ENCODE results near the gene PGAM5. TPM values are rescaled to one million over a fixed set of nuclear protein-coding genes. Genes with fewer than 3 reads are reported as not detected.
A peak's percentile ranks its signal among the peaks of the same experiment; 100 is the strongest.
"Not testable (repeated sequence)": the region's sequence is repeated elsewhere in the genome, so short reads cannot be mapped to it uniquely, and the experiment has no call there.

Gene PGAM5
- total RNA-seq, 3 donors from 2014 or later, result 128 to 170 (median 147) TPM

GRCh38 chr12:132740313-132740646, 29.6 kb downstream of the PGAM5 start:
- Mint-ChIP-seq H3K27me3 (ENCODE audit: low read depth) (no peaks in the 10 kb centered on the region), H3K9me3 (no peaks in the 10 kb centered on the region), H3K36me3 (ENCODE audit: insufficient read depth) (peaks cover 61% of the 10 kb centered on the region), H3K4me3 (no peak overlapping the region), H3K4me1 (ENCODE audit: low read depth) (peaks cover 7% of the 10 kb centered on the region)
- ATAC-seq (no peak), DNase-seq (no peak)

- H3K4me1 Mint-ChIP-seq (ENCODE audit: low read depth), result peaks cover 7% of the 10 kb centered on the region
- H3K4me3 Mint-ChIP-seq, result no peak overlapping the region
- no peak for DNase-seq
- H3K9me3 Mint-ChIP-seq, result no peaks in the 10 kb centered on the region
- ATAC-seq, result no peak
- H3K27me3 Mint-ChIP-seq (ENCODE audit: low read depth), result no peaks in the 10 kb centered on the region
- peaks cover 61% of the 10 kb centered on the region for H3K36me3 Mint-ChIP-seq (ENCODE audit: insufficient read depth)
Observed at GRCh38 chr12:132740652-132741051, 30.0 kb downstream of the PGAM5 start.

- Mint-ChIP-seq H3K9me3 (no peaks in the 10 kb centered on the region), H3K36me3 (ENCODE audit: insufficient read depth) (peaks cover 64% of the 10 kb centered on the region), H3K4me1 (ENCODE audit: low read depth) (peaks cover 7% of the 10 kb centered on the region), H3K27me3 (ENCODE audit: low read depth) (no peaks in the 10 kb centered on the region), H3K4me3 (no peak overlapping the region)
- ATAC-seq (no peak), DNase-seq (no peak)
Observed at GRCh38 chr12:132741620-132742019, 31.0 kb downstream of the PGAM5 start.

- H3K27me3 Mint-ChIP-seq (ENCODE audit: low read depth), result no peaks in the 10 kb centered on the region
- peaks cover 69% of the 10 kb centered on the region for H3K36me3 Mint-ChIP-seq (ENCODE audit: insufficient read depth)
- H3K4me3 Mint-ChIP-seq, result no peak overlapping the region
- ATAC-seq, result no peak
- no peak for DNase-seq
- no peaks in the 10 kb centered on the region for H3K9me3 Mint-ChIP-seq
- peaks cover 7% of the 10 kb centered on the region for H3K4me1 Mint-ChIP-seq (ENCODE audit: low read depth)
Observed at GRCh38 chr12:132743831-132744230, 33.2 kb downstream of the PGAM5 start.

- ATAC-seq, result no peak
- Mint-ChIP-seq H3K4me3 (no peak overlapping the region), H3K36me3 (ENCODE audit: insufficient read depth) (peaks cover 58% of the 10 kb centered on the region), H3K9me3 (no peaks in the 10 kb centered on the region), H3K4me1 (ENCODE audit: low read depth) (peaks cover 7% of the 10 kb centered on the region), H3K27me3 (ENCODE audit: low read depth) (no peaks in the 10 kb centered on the region)
- DNase-seq, result no peak
Observed at GRCh38 chr12:132746613-132747012, 36.0 kb downstream of the PGAM5 start.

- peaks cover 5% of the 10 kb centered on the region for H3K4me1 Mint-ChIP-seq (ENCODE audit: low read depth)
- H3K27me3 Mint-ChIP-seq (ENCODE audit: low read depth), result no peaks in the 10 kb centered on the region
- H3K36me3 Mint-ChIP-seq (ENCODE audit: insufficient read depth), result peaks cover 50% of the 10 kb centered on the region
- ATAC-seq (no peak), DNase-seq (no peak)
- H3K9me3 Mint-ChIP-seq, result no peaks in the 10 kb centered on the region
- H3K4me3 Mint-ChIP-seq, result no peak overlapping the region
Observed at GRCh38 chr12:132747395-132747794, 36.8 kb downstream of the PGAM5 start.

GRCh38 chr12:132747896-132748295, 37.3 kb downstream of the PGAM5 start:
- H3K4me3 Mint-ChIP-seq, result no peak overlapping the region
- DNase-seq (no peak), ATAC-seq (no peak)
- H3K27me3 Mint-ChIP-seq (ENCODE audit: low read depth), result no peaks in the 10 kb centered on the region
- peaks cover 45% of the 10 kb centered on the region for H3K36me3 Mint-ChIP-seq (ENCODE audit: insufficient read depth)
- H3K9me3 Mint-ChIP-seq, result no peaks in the 10 kb centered on the region
- no peaks in the 10 kb centered on the region for H3K4me1 Mint-ChIP-seq (ENCODE audit: low read depth)

- ATAC-seq (no peak), DNase-seq (no peak)
- Mint-ChIP-seq H3K4me3 (no peak overlapping the region), H3K4me1 (ENCODE audit: low read depth) (no peaks in the 10 kb centered on the region), H3K9me3 (no peaks in the 10 kb centered on the region), H3K27me3 (ENCODE audit: low read depth) (no peaks in the 10 kb centered on the region), H3K36me3 (ENCODE audit: insufficient read depth) (peaks cover 44% of the 10 kb centered on the region)
Observed at GRCh38 chr12:132748319-132748718, 37.7 kb downstream of the PGAM5 start.

- DNase-seq; ATAC-seq; H3K4me1 Mint-ChIP-seq (ENCODE audit: low read depth); H3K4me3 Mint-ChIP-seq; H3K27me3 Mint-ChIP-seq (ENCODE audit: low read depth); H3K9me3 Mint-ChIP-seq: not testable (repeated sequence)
- H3K36me3 Mint-ChIP-seq (ENCODE audit: insufficient read depth), result peaks cover 19% of the 10 kb centered on the region
Observed at GRCh38 chr12:132753670-132754069, 43.0 kb downstream of the PGAM5 start.

GRCh38 chr12:132754160-132754932, 43.7 kb downstream of the PGAM5 start:
- H3K9me3 Mint-ChIP-seq, result no peaks in the 10 kb centered on the region
- H3K36me3 Mint-ChIP-seq (ENCODE audit: insufficient read depth), result peaks cover 22% of the 10 kb centered on the region
- H3K27me3 Mint-ChIP-seq (ENCODE audit: low read depth), result no peaks in the 10 kb centered on the region
- H3K4me1 Mint-ChIP-seq (ENCODE audit: low read depth), result peaks cover 4% of the 10 kb centered on the region
- no peak for ATAC-seq
- no peak for DNase-seq
- no peak overlapping the region for H3K4me3 Mint-ChIP-seq

- not testable (repeated sequence) for ATAC-seq; H3K4me3 Mint-ChIP-seq; DNase-seq; H3K9me3 Mint-ChIP-seq; H3K27me3 Mint-ChIP-seq (ENCODE audit: low read depth)
- H3K36me3 Mint-ChIP-seq (ENCODE audit: insufficient read depth), result peaks cover 20% of the 10 kb centered on the region
- H3K4me1 Mint-ChIP-seq (ENCODE audit: low read depth), result peaks cover 22% of the 10 kb centered on the region
Observed at GRCh38 chr12:132758825-132759224, 48.2 kb downstream of the PGAM5 start.

GRCh38 chr12:132759359-132759758, 48.7 kb downstream of the PGAM5 start:
- Mint-ChIP-seq H3K36me3 (ENCODE audit: insufficient read depth) (peaks cover 18% of the 10 kb centered on the region), H3K4me1 (ENCODE audit: low read depth) (peaks cover 22% of the 10 kb centered on the region), H3K27me3 (ENCODE audit: low read depth) (no peaks in the 10 kb centered on the region), H3K9me3 (no peaks in the 10 kb centered on the region), H3K4me3 (peak overlapping the region; percentile 93)
- no peak for ATAC-seq
- DNase-seq, result no peak

- DNase-seq, result peak; percentile 57
- ATAC-seq, result peak; percentile 48 to 52
- peaks cover 22% of the 10 kb centered on the region for H3K4me1 Mint-ChIP-seq (ENCODE audit: low read depth)
Observed at GRCh38 chr12:132761032-132761920, 50.6 kb downstream of the PGAM5 start, which contains the start of gene ANKLE2. TSS of gene ANKLE2 (minus strand) at chr12:132761832. CDS start at chr12:132761798, 34 bp downstream.

GRCh38 chr12:132761921-132762583, 51.4 kb downstream of the PGAM5 start:
- peak; percentile 81 to 84 for ATAC-seq
- Mint-ChIP-seq H3K36me3 (ENCODE audit: insufficient read depth) (peaks cover 10% of the 10 kb centered on the region), H3K27me3 (ENCODE audit: low read depth) (no peaks in the 10 kb centered on the region), H3K4me1 (ENCODE audit: low read depth) (peaks cover 20% of the 10 kb centered on the region), H3K9me3 (no peaks in the 10 kb centered on the region), H3K4me3 (peak overlapping the region; percentile 75)
- DNase-seq, result peak; percentile 80

More at GRCh38 chr12:132761032-132761920, 50.6 kb downstream of the PGAM5 start, which contains the start of gene ANKLE2:
- Mint-ChIP-seq H3K27me3 (ENCODE audit: low read depth) (no peaks in the 10 kb centered on the region), H3K36me3 (ENCODE audit: insufficient read depth) (peaks cover 12% of the 10 kb centered on the region), H3K9me3 (no peaks in the 10 kb centered on the region), H3K4me3 (peak within 1 kb of the TSS; percentile 93)

Measured in activated T-cell treated with anti-CD3 and anti-CD28 coated beads, Interleukin-2, amount 50 U/mL, for 4 hours (primary cell).